Measurements from ENCODE around the gene TMEM108.

Gene TMEM108

DNA sequence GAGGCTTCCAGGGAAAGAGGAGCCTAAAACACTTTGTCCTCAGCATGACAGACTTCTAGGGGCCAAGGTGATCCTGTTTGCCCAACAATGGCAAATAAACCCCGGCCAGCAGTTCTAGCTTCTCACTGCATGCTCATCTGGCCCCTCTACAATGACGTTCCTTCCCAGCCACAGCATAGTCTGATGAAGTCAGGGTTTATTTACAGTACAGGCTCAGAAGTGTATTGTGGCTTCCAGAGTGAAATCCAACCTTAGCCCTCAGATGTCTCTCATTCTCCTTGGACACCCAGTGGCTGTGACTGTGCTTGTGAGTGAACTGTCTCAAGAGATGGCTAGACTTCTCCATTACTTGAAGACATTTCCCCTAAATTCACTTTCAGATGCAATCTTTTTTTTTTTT is 402.5 kb downstream of the TMEM108 start:
- no peak for DNase-seq

DNA sequence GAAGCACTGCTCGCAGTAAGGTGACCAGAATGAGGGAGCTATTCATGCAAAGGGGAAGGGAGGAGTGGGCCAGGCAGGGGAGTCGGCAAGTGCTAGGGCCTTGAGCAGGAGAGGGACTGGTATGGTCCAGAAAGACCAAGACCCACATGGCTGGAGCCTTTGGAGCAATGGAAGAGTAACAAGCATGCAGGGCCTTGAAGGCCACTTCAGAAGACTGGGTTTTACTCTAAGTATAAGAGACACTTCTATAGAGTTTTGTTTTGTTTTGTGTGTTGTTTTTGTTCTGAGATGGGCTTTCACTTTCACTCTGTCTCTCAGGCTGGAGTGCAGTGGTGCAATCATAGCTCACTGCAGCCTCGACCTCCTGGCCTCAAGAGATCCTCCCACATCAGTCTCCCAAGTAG is 403.7 kb downstream of the TMEM108 start:
- no peak for DNase-seq

DNA sequence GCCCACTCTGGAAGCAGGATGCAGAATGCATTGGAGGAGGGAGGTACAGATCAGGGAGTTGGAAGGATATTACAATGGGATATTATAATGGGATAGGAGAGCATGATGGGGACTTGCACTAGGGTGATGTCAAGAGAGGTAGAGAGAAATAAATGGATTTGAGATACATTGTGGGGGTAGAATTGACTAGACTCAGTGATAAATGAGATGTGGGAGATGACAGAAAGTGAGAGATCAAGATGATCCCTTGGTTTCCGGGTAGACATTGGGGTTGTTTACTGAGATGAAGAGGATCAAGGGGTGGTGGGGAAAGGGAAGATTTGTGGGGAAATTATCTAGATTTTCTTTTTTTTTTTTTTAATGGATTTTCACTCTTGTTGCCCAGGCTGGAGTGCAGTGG is 404.3 kb downstream of the TMEM108 start:
- no peak for DNase-seq

DNA sequence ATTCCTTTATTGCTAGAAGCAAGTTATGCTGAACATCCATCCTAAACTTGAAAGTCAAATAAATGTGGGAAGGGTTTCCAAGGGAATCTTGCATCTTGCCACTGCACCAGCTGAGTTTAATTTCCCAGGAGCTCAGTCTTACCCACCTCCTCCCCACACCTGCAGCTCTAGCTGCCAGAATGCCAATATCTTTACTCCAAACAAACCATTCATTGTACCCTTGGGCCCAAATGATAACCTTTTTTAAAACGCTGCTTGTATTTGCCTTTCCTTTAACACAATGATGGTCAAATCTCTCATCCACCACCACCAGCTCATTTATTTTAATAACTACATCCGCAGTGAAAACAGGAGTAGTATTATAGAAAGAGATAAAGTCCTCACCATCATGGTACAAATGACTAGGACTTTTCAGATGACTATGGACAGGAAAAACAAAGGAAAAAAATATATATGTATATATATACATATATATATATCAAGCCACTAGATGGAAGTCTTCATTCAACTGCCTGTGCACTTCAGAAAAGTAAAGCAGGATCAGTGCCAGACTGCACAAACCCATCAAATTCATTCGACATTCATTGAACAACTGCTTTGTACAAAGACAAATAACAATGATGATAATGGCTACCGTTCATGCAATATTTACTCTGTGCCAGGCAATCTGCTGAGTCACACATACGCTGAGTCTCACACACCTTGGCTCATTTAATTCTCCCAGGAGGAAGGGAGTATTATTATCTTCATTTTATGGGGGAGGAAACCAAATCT is 405.6 kb downstream of the TMEM108 start:
- DNase-seq, result no peak

DNA sequence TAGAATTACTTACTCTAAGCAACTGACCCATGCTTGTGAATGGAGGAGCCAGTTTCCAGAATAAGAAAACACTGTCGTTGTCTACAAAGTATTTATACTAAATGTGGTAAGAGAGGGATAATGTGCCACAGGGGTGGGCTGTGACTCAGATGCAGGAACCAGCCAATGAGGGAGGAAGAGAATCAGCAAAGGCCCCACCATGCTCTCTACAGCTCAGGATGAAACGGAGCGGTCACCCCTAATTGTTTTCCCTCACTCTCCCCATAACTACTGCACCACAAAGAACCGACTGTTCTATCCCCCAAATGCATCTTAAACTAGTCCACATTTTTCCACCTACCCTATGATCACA is 406.2 kb downstream of the TMEM108 start:
- no peak for DNase-seq

DNA sequence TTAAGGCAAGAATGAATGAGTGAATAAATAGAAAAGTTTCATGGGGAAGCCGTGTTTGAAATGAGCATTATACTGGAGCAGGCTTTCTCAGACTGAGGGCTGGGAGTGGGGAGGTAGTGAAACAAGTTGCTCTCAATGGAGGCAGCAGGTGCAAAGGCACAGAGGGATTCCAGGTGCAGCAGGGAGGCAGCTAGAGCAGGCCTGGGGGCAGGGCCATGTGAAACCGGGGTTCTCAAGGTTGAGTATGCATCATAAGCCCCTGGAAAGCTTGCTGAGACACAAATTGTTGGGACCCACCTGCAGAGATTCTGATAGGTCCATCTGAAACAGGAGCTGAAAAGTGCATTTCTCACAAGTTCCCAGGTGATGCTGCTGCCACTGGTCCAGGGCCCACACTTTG is 406.9 kb downstream of the TMEM108 start:
- DNase-seq, result no peak

Data from right forelimb (tissue), 1 donor.